ENCODE data around the gene DLGAP1.

The DLGAP1 gene

DNA sequence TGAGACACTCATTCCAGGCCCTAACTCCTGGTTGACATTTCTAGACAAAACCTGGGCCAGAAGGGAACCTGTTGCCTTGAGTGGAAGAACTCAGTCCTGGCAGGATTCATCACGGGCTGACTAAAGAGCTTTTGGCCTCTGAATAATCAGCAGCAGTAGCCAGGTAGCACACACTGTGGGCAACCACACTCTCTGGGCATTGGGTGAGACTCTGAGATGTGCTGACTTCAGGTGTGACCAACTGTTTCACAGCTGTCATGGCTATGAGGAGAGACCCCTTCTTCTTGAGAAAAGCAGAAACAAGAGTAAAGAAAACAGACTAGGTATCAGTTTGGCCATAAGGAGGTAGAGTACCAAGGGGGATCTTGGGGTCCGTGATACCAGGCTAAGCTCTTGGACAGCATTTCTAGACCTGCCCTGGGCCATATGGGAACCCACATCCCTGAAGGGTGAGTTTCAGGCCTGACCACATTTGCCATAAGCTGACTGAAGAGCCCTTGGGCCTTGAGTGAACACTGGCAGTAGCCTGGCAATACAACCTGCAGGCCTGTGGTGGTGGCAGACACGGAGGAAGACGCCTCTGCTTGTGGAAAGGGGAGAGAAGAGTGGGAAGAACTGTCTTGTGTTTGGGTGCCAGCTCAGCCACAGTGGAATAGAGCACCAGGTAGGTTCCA lies 230.9 kb downstream of the DLGAP1 start:
- H3K4me3 ChIP-seq (ENCODE audit: insufficient read depth, low read length, poor library complexity, severe bottlenecking): no peak overlapping the region
- no peak overlapping the region for H3K4me2 ChIP-seq (ENCODE audit: low read depth, low read length, poor library complexity, severe bottlenecking)
- H3K36me3 ChIP-seq (ENCODE audit: low read length): no peaks in the 10 kb centered on the region
- no peak overlapping the region for H3K27ac ChIP-seq (ENCODE audit: low read depth, low read length)
- no peaks in the 10 kb centered on the region for H3K9me2 ChIP-seq (replicated peaks; ENCODE audit: insufficient read depth, low read length)
- no peaks in the 10 kb centered on the region for H3F3A ChIP-seq (ENCODE audit: insufficient read depth)
- no peaks in the 10 kb centered on the region for H3K79me2 ChIP-seq (ENCODE audit: insufficient read depth, low read length)
- no peak overlapping the region for H3K9ac ChIP-seq (ENCODE audit: low read length)
- H2AFZ ChIP-seq (ENCODE audit: low read depth, low read length, severe bottlenecking): no peak overlapping the region
- TF ChIP-seq EZH2phosphoT487 (conservative IDR thresholded peaks at IDR 0.05; ENCODE audit: low read length) (no peak), CTCF (IDR thresholded peaks at IDR 0.05; ENCODE audit: insufficient read depth, low read length, poor library complexity, severe bottlenecking) (no peak)
- no peaks in the 10 kb centered on the region for H3K9me3 ChIP-seq (ENCODE audit: insufficient read depth, low read length)
- H3K27me3 ChIP-seq (ENCODE audit: low read length): no peaks in the 10 kb centered on the region
- no peaks in the 10 kb centered on the region for H4K20me1 ChIP-seq (ENCODE audit: low read depth, low read length)

- no peaks in the 10 kb centered on the region for H4K20me1 ChIP-seq (ENCODE audit: low read depth, low read length)
- no peak overlapping the region for H3K4me2 ChIP-seq (ENCODE audit: low read depth, low read length, poor library complexity, severe bottlenecking)
- H3K79me2 ChIP-seq (ENCODE audit: insufficient read depth, low read length): no peaks in the 10 kb centered on the region
- no peak overlapping the region for H3K9ac ChIP-seq (ENCODE audit: low read length)
- no peaks in the 10 kb centered on the region for H3K9me2 ChIP-seq (replicated peaks; ENCODE audit: insufficient read depth, low read length)
- no peak for TF ChIP-seq CTCF (IDR thresholded peaks at IDR 0.05; ENCODE audit: insufficient read depth, low read length, poor library complexity, severe bottlenecking)
- H3K36me3 ChIP-seq (ENCODE audit: low read length): no peaks in the 10 kb centered on the region
- no peaks in the 10 kb centered on the region for H3K27me3 ChIP-seq (ENCODE audit: low read length)
- H3K4me3 ChIP-seq (ENCODE audit: insufficient read depth, low read length, poor library complexity, severe bottlenecking): no peak overlapping the region
- H3K27ac ChIP-seq (ENCODE audit: low read depth, low read length): no peak overlapping the region
- no peak overlapping the region for H2AFZ ChIP-seq (ENCODE audit: low read depth, low read length, severe bottlenecking)
- H3K9me3 ChIP-seq (ENCODE audit: insufficient read depth, low read length): no peaks in the 10 kb centered on the region
- H3F3A ChIP-seq (ENCODE audit: insufficient read depth): no peaks in the 10 kb centered on the region
Observed at GRCh38 chr18:4211111-4211837, 243.8 kb downstream of the DLGAP1 start.

DNA sequence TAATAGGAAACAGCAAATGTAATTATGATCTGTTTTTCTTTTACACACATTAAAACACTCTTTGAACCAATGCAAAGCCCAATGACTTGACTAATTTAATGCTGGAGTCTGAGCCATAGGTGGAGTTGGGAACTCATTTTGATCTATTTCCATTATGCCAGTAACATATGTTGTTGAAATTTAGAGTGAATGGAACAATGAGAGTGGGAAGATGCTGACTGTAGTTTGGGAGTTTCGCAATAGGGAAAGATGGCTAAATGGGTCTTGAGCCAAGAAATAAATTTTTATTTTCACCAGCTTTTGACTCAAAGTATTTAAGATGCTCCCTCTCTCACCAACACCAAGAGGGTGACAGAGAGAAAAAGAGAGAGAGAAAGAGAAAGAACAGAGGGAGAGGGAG lies 246.7 kb downstream of the DLGAP1 start:
- Histone ChIP-seq H3K4me3 (ENCODE audit: insufficient read depth, low read length, poor library complexity, severe bottlenecking) (no peak overlapping the region), H3K79me2 (ENCODE audit: insufficient read depth, low read length) (no peaks in the 10 kb centered on the region), H3K9ac (ENCODE audit: low read length) (no peak overlapping the region), H4K20me1 (ENCODE audit: low read depth, low read length) (no peaks in the 10 kb centered on the region), H3K27me3 (ENCODE audit: low read length) (no peaks in the 10 kb centered on the region), H3K36me3 (ENCODE audit: low read length) (no peaks in the 10 kb centered on the region), H2AFZ (ENCODE audit: low read depth, low read length, severe bottlenecking) (no peak overlapping the region), H3K9me2 (replicated peaks; ENCODE audit: insufficient read depth, low read length) (no peaks in the 10 kb centered on the region), H3K4me2 (ENCODE audit: low read depth, low read length, poor library complexity, severe bottlenecking) (no peak overlapping the region), H3K9me3 (ENCODE audit: insufficient read depth, low read length) (no peaks in the 10 kb centered on the region), H3K27ac (ENCODE audit: low read depth, low read length) (no peak overlapping the region), H3F3A (ENCODE audit: insufficient read depth) (no peaks in the 10 kb centered on the region)
- TF ChIP-seq EZH2phosphoT487 (conservative IDR thresholded peaks at IDR 0.05; ENCODE audit: low read length): no peak
- TF ChIP-seq CTCF (IDR thresholded peaks at IDR 0.05; ENCODE audit: insufficient read depth, low read length, poor library complexity, severe bottlenecking): no peak
